A172 (cell line): Measurements from ENCODE around the gene ARHGEF28. TPM values are rescaled to one million over a fixed set of nuclear protein-coding genes. Genes with fewer than 3 reads are reported as not detected.

ENCODE experiments used
- DNase-seq: peaks from one replicate; pipeline ENCODE4 v3.0.0-alpha.2; 2015; ENCODE audit warnings: low spot score
- total RNA-seq: library from RNA; depleted of rRNA; stranded (reverse); fragments of >200 nt; shearing (Covaris generic); gene quantifications from 2 replicates; pipeline ENCODE4 v1.2.3, GENCODE V29; 2014

The ARHGEF28 gene
- total RNA-seq, 1 experiment from 2014 or later, result 15.9 TPM

DNA sequence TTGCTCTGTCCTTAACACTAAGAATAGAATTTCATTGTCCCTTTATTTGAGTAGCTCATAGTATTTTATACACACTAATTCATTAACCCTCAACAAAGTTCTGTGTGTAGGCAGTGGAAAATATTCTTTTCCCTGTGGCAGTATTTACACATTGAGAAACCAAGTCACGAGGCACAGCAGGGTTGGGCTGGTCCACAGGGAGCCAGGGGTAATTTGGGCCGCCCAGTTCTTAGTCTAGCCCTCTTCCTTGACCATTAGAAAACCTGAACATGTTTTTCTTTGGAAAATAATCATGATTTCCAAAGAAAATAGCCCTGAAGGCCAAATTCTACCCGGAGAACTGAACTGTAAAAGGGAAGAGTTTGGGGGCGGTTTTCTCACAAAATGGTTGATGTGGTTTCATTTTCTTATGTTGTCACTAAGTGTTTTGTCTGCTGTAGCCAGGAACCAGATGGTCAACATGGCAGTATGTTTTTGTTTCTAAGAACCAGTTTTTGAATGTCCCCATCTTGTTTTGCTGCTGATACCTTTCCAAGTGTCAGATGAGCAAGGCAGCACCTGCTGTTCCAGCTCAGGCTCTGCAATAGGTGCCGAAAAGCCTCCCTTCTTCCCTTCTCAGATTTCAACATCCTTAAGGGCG is 29.6 kb downstream of the ARHGEF28 start:
- DNase-seq, result no peak

DNA sequence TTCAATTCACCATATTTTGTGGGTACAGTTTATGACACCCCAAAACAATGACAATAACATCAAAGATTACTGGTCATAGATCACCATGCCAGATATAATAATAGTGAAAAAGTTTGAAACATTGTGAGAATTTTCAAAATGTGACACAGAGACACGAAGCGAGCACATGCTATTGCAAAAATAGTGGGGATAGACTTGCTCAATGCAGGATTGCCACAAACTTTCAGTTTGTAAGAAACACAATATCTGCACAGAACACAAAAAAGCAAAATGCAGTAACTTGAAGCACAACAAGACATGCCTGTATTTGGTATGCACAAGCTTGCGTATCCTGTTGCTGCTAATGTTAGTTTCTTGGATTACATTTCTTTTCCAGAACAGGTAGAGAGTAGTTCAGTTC is 35.8 kb downstream of the ARHGEF28 start:
- no peak for DNase-seq

DNA sequence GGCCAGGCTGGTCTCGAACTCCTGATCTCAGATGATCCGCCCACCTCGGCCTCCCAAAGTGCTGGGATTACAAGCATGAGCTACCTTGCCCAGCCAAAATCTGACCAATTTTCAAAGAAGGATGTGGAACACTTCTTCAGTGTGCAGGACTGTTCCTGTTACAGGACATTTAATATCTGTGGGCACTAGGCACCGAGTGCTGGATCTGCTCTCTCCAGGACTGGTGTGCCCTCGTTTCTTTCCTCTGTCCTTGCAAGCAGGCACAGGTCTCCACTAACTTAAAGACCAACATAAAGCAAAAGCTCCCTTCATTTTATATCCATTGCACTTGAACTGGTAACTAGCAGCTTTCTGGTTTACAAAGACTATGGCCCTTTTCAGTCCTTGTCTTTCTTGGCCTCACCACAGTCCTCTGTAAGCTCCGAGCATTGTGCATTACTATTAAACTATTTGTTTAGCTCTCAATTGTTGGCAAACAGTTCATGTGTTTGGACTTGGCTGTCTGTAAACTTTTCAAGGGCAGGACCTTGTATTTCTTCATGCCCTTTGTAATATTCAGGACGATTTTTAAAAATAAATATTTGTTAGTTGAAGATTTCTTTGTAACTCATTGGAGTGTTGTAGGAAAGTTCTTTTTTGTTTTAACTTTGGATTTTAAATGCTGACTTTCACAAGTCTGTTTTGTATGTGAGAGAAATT is 37.3 kb downstream of the ARHGEF28 start:
- no peak for DNase-seq

DNA sequence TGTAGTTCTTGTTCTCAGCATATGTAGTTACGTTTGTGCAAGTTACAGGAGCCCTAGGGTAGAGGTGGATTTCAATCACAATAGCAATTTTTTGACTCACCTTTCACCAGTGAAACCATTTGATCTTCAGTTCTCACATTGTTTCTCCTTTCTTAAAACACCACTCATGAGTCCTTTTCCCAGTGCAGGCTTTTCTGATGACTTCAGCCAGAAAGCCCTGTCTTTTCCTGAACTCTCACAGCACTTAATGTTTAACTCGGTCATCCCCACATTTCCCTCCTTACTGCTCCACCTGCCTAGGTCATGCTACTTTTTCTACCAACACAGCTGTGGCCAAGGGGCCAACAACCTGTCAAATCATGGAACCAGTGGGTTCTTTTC is 37.9 kb downstream of the ARHGEF28 start:
- DNase-seq, result no peak

DNA sequence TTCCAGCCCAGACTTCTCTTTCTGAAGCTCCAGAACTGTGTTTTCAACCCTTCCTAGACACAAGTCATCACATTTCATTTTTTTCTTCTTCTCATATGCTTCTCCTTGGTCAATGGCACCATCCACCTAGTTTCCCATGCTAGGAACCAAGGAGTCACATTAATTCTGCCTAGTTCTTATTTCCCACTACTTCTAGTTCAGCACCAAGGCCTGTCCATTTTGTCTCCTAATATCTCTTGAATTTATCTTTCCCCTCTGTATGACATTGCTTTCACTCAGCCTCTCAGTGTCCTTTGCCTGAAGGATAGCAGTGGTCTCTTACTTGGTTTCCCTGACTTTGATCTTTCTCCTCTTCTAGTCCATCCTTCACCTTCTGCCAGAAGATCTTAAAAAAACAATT is 38.8 kb downstream of the ARHGEF28 start:
- DNase-seq, result no peak

DNA sequence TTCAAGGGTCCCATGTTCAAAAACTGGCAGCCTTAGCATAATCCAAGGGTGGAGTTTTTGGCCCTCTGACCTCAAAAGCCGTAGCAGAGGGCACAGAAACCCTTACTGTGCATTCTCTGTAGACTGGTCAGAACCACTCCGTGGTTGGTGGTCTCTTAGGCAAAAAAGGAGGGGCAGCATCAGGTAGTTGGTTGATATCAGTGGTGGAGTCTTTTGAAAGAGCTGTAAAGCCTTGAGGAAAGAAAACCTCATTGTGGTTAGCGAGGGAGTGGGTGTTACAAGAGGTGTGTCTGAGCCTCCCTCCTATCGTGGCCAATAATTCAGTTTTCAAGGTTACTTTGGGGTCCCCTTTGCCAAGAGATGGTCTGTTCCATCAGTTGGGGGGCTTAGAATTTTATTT is 40.9 kb downstream of the ARHGEF28 start:
- DNase-seq, result no peak

DNA sequence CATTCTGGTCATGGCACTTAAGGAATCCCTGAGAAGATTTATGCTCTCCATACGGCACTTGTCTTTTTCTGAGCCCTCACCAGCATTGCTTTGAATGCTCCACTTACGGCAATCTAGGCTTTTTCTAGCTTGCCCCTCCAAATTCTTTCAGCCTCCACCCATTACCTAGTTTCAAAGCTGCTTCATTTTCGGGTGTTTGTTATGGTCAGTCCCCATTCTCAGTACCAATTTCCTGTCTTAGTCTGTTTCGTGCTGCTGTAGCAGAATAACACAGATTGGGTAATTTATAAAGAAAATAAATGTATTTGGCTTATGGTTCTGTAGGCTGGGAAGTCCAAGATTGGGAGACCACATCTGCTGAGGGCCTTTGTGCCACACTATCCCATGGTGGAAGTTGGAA is 42.0 kb downstream of the ARHGEF28 start:
- no peak for DNase-seq

DNA sequence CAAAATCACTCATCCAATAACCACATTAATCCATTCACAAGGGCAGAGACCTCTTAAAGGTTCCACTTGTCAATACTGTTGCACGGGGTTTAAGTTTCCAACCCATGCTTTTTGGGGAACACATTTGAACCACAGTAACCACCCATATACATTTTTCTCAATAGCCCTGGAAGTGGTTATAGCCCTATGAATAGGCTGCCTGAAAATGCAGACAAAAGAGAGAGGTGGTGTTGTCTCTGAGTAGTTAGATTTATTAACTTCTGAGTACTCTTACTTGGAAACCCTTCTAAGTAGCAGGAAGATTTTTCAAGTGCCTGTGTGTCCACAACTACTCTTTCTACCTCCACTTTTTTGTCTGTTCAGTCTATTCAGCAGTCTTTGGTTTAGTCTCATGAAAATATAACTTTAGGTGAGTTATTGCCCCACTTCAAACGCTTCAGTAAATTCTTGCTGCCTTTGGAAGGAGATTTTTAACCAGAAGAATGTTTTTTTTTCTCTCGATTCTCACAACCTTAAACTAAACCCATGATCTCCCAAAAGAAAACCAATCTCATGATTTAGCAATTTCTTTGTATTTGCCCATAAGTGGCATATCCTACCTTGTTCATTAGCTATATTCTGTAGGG is 42.6 kb downstream of the ARHGEF28 start:
- no peak for DNase-seq

DNA sequence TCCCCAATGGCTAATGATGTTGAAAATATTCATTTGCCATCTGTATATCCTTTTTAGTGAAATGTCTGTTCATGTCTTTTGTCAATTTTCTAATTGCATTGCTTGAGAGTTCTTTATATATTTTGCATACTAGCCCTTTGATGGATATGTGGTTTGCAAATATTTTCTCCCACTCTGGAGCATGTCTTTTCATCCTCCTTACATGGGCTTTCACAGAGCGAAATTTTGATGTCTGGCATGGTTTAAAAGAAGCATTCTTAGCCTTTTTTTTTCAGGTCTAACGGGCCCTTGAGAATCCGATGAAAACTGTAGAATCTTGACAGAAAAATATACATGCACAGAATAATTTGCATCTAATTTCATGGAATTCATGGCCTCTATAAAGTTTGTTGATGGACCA is 44.7 kb downstream of the ARHGEF28 start:
- DNase-seq, result no peak

DNA sequence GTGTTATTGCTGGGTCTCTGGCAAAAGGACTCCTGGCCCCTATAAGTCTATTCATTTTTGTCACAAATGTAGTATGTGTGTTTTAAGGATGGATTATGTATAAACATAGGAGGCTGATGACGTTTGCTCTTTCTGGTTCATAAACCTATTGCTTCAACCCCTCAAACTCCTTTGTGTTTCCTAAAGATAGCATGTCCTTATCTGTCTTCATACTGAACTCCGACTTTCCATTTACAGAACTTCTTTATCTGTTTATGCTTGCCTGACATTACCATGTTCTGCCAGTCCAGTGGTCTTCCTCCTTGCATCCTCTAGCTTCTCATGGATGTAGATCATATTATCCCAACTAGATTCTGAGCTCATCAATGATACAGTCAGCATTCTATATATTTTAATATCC is 46.1 kb downstream of the ARHGEF28 start:
- DNase-seq, result no peak

DNA sequence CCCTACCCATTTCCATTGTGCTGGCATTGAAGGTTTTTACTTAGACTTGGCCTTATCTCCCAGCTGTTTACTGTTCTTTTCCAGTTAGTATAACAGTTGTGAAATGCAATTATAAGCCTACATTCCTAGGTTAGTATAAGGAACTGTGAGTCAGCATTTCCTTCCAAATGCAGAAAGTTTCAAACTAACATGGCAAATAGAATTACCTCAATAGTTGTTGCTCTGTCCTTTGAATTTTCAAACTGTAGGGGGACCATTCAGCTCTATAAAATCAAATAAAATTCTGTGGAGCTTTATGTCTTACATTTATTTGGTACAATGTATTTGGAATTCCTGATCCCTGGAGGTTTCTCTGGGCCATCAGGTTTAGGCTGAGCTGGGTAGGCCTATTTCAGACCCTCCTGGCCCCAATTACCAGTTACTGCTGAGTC is 47.2 kb downstream of the ARHGEF28 start:
- DNase-seq, result peak; percentile 67

DNA sequence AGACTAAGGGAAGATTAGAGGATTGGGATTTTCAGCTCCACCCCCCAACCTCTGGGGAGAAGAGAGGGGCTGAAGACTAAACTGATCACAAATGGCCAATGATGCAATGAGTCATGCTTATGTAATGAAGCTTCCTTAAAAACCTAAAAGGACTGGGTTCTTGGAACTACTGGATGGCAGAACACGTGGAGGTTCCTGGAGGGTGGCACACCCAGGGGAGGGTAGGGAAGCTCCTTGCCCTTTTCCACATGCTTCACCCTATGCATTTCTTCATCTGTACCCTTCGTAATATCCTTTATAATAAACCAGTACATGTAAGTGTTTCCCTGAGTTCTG is 48.6 kb downstream of the ARHGEF28 start:
- DNase-seq, result no peak

DNA sequence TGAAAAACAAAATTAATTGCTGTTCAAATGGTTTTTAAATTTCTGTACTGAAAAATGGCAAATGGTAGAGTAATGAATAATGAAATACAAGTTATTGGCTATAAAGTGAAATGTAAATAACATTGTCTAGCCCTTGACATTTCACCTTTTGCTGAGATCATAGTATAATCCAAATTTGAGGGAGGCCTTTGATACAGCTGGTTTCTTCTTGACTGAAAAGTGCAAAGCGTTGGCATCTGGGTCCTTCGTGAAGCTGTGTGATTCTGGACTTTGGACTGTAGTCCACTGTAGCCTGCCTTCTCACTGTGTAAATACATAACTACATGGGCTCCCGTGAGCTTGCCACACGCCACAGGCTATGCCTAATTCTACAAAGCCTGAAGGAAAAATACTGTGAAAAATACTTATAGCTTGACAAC is 52.3 kb downstream of the ARHGEF28 start:
- no peak for DNase-seq

DNA sequence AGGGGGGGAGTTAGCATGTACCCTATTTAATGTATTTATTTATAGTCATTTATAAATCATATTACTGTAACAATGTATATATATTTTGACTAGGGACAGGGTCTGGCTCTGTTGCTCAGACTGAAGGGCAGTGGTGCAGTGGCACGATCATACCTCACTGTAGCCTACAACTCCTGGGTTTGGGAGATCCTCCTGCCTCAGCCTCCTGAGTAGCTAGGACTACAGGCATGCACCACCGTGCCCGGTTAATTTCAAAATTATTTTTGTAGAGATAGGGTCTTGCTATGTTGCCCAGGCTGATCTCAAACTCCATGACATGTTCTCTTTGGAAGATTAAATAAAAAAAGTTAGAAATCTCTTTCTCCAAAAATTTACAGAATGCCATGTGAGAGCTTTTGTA is 52.8 kb downstream of the ARHGEF28 start:
- DNase-seq, result no peak

DNA sequence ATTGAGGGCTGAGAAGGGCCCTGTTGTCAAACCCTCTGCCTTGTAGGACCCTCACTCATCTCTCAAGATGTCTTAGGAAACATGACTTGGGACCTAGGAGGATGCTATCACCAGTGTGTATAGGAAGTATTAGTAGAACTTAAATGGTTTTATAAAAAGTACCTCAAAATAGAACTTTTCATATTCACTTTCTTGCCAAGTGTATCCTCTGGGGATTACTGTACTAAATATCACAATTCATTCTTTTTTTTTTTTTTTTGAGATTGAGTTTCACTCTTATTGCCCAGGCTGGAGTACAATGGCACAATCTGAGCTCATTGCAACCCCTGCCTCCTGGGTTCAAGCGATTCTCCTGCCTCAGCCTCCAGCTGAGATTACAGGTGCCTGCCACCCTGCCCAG is 56.2 kb downstream of the ARHGEF28 start:
- DNase-seq, result no peak

DNA sequence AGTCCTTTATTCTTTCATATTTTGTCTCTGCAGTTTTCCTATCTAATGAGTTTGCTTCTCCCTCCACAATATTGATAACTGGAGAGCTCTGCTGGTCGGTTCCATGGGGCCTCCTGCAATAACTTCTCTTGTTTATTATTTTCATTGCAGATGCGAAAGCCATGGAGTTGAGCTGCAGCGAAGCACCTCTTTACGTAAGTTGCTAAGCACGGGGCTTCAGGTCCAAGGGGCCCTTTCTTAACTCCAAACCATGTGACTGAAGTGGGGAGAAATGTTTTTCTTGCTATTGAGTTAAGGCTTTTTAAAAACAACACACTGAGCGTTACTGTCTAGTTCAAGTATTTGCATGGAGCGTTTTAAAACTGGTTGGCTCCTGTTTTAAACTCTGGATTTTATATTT is 58.7 kb downstream of the ARHGEF28 start:
- no peak for DNase-seq

DNA sequence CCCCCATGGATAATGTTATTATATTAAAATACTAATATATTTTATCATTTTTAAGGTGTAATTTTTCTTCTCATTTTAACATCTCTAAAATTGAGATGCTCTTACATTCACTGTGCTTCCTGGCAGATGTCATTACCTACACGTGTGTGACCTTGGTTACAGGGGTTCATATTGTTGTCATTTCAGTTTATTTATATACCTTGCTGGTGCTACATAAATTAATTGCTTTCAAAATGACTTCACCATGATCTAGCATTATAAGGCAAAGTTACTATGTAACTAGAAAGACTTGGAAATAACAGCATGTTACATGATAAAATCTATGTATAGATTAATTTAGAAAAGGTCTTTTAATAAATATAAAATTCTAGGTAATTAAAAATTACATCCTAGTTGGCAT is 60.9 kb downstream of the ARHGEF28 start:
- DNase-seq, result no peak

DNA sequence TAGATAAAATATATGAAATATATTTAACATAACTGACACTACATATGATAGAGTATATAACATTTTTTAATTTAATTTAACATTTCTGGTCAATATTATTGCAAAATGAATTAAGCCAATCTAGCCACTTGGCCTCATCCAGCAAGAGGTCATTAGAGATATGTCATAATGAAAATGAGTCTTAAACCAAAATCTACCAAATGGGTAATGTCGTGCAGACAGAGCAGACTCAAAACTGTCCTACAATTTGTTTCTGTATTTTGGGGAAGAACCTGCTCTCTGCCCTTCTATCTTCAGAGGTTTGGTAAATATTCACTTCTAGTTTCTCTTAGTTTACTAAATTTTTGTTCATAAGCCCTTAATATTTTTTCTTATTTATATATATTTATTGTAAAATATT is 61.4 kb downstream of the ARHGEF28 start:
- no peak for DNase-seq

DNA sequence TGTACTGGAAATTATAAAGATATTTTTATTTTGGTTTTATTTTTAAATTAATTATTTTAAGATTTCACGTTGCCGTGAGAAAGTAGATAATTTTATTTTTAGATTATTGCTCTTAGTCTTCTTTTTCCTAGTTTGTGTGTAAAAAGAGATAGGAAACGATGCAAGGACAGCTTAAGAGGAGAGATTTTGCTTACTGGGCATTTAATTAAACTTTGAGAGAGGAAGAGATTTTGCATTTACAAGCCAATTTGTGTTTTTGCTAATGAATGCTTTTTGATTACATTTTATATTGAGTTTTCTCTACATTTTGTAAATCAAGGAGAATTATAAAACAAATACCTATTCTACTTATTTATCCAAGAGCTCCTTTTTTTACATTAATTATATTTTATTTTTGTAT is 64.0 kb downstream of the ARHGEF28 start:
- DNase-seq, result no peak

DNA sequence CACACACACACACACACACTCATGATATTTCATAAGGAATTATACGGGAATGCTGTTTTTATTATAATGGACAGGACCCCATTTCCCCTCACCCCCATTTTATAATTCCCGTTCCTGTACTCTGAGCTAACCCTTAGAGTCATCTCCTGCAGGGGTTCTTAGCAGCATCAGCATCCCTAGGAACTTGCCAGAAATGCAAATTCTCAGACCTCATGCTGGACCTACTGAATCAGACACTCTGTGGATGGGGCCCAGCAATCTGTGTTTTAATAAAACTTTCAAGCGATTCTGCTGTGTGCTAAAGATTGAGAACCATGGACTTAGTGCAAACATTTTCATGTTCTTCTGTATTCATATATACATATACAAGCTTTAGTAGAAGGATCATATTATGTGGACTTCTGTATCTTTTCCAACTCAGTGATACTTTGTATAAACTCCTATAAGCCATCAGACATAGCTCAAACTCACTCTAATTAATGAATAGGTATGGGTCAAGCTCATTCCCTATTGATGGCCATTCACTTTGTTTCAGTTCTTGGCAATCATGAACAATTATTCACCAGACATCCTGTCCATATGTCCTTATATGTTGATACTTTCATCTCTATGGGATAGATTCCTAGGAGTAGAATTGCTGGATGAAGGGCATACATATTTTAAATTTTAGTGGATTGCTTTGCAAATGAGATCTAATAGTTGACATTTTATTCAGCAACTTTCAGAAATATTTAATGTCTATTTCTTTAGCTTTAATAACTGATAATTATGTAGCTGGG is 65.5 kb downstream of the ARHGEF28 start:
- DNase-seq, result no peak

DNA sequence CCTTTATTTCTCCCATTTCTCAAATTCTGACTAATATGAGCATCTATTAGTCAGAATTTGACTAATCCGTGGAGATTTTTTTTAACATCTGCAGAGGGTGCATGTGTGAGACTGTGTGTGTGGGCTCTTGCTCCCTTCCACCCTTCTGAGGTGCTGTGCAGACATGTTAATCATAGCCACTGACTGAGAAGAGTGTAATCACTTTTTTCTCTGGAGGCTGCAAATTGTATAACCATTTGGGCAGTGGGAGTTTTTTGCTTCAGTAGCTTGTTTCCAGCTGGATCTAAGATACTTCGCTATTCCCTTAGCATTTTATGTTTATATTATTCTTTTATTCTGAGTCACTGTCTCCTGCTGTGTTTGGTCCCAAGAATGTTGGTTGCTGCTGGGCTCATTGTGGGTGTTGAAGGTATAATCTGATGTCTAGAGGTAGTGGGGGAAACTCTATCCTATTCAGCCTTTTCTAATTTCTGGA is 66.2 kb downstream of the ARHGEF28 start:
- DNase-seq, result peak; percentile 78

DNA sequence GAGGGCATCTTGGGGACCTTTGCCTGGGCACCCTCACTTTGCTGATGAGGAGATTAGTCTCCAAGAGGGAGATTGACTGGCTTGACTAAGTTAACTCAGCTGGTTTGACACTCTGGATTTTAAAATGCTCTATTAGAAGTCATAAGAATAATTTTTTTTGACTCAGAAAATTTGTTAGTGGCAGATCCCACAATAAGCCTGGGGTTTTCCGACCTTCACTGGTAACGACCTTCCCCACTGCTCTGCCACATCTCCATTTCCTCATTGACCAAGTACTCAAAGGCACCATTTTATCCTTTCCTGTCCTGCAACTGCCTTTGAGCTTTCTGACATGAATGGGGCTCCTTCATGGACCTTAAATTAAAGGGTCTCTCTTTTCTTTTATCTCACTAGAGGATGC is 67.0 kb downstream of the ARHGEF28 start:
- DNase-seq, result no peak
